GM19452 (cell line): ENCODE results near the gene GRIA1.

Experiments used
- ATAC-seq: cut with Tn5 transposase; IDR thresholded peaks from one replicate; pipeline ENCODE4 v1.9.1; 2021; ENCODE audit not compliant: unreplicated experiment

The GRIA1 gene

GRCh38 chr5:153654504-153655200 is 164.2 kb downstream of the GRIA1 start:
- ATAC-seq, result no peak

GRCh38 chr5:153655201-153655510 is 164.7 kb downstream of the GRIA1 start:
- no peak for ATAC-seq

- no peak for ATAC-seq
These were observed 167.7 kb downstream of the GRIA1 start for GRCh38 chr5:153658149-153658548.

GRCh38 chr5:153658606-153659005 is 168.1 kb downstream of the GRIA1 start:
- ATAC-seq, result no peak

GRCh38 chr5:153659039-153659736 is 168.7 kb downstream of the GRIA1 start:
- no peak for ATAC-seq

GRCh38 chr5:153660919-153661318 is 170.4 kb downstream of the GRIA1 start:
- ATAC-seq, result no peak

GRCh38 chr5:153661897-153662296 is 171.4 kb downstream of the GRIA1 start:
- ATAC-seq, result no peak

- no peak for ATAC-seq
These were observed 179.6 kb downstream of the GRIA1 start for GRCh38 chr5:153670101-153670500.

- ATAC-seq, result no peak
These were observed 181.3 kb downstream of the GRIA1 start for GRCh38 chr5:153671653-153672346.

GRCh38 chr5:153672347-153673090 is 182.0 kb downstream of the GRIA1 start:
- ATAC-seq, result no peak

- no peak for ATAC-seq
These were observed 183.9 kb downstream of the GRIA1 start for GRCh38 chr5:153674356-153674755.

- ATAC-seq, result no peak
These were observed 185.9 kb downstream of the GRIA1 start for GRCh38 chr5:153676406-153676805.

GRCh38 chr5:153676821-153677220 is 186.4 kb downstream of the GRIA1 start:
- ATAC-seq, result no peak

GRCh38 chr5:153678617-153679329 is 188.3 kb downstream of the GRIA1 start:
- no peak for ATAC-seq

- ATAC-seq, result no peak
These were observed 199.8 kb downstream of the GRIA1 start for GRCh38 chr5:153690236-153690635.

GRCh38 chr5:153696256-153696655 is 205.8 kb downstream of the GRIA1 start:
- no peak for ATAC-seq

- no peak for ATAC-seq
These were observed 208.6 kb downstream of the GRIA1 start for GRCh38 chr5:153699035-153699434.

GRCh38 chr5:153700940-153701339 is 210.5 kb downstream of the GRIA1 start:
- no peak for ATAC-seq

GRCh38 chr5:153702265-153702664 is 211.8 kb downstream of the GRIA1 start:
- no peak for ATAC-seq

- no peak for ATAC-seq
These were observed 213.6 kb downstream of the GRIA1 start for GRCh38 chr5:153704110-153704509.

- ATAC-seq, result no peak
These were observed 217.2 kb downstream of the GRIA1 start for GRCh38 chr5:153707626-153708025.
